ENCODE data around the gene DHX15. TPM values are rescaled to one million over a fixed set of nuclear protein-coding genes. Genes with fewer than 3 reads are reported as not detected.
A peak's percentile ranks its signal among the peaks of the same experiment; 100 is the strongest.

The DHX15 gene
- total and polyA plus RNA-seq, 2 of the 13 experiments (the other 11 are each of a cell fraction or from before 2014, with no cell fraction given), result 92.9 to 165 TPM

DNA sequence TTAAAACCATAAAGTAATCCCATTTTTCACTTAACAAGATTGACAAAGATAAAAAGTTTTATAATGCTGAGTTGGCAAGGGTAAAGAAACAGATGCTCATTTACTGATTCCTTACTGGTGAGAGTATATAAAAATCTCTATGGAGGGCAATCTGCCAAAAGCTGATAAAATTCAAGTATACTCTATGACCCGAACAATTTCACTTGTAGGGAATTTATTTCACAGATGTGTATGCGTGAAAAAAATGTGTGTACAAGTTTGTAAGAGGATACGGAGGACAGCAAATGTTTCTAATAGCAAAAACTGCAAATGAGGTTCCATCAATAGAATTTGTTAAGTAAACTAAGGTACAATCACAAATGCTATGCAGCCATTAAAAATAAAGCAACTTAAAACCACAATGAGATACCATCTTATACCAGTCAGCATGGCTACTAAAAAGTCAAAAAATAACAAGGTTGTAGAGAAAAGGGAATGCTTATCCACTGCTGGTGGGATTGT lies 23.4 kb downstream of the DHX15 start:
- Histone ChIP-seq H3K27me3 (ENCODE audit: control insufficient read depth in 1 of 2, insufficient read depth in 2 of 2, low read length in 2 of 2) (no peaks in the 10 kb centered on the region; a peak in 1 of 5 replicates), H3K4me2 (ENCODE audit: low read depth, low read length) (no peak overlapping the region), H3K4me3 (replicated peaks in 1 of 3; ENCODE audit: insufficient read depth in 1 of 3, low read depth in 2 of 3, low read length in 3 of 3) (no peak overlapping the region), H3K9me3 (ENCODE audit: low read length) (no peaks in the 10 kb centered on the region), H2AFZ (ENCODE audit: low read length) (no peak overlapping the region), H3K27ac (ENCODE audit: extremely low read length, insufficient read depth, low read length) (no peak overlapping the region), H3K9ac (ENCODE audit: insufficient read depth, low read depth, low read length) (no peak overlapping the region), H3K4me1 (ENCODE audit: insufficient read depth, low read length) (peaks cover 64% of the 10 kb centered on the region), H4K20me1 (ENCODE audit: insufficient read depth, low read length) (peaks cover 95% of the 10 kb centered on the region), H3K36me3 (replicated peaks in 1 of 2; ENCODE audit: control insufficient read depth in 1 of 2, insufficient read depth in 2 of 2, low read length in 2 of 2) (peaks cover 8 to 36% of the 10 kb centered on the region in 2 experiments), H3K79me2 (ENCODE audit: insufficient read depth, low read length) (peaks cover 98% of the 10 kb centered on the region)
- FAIRE-seq (no peak), ATAC-seq (no peak), DNase-seq (ENCODE audit: low spot score) (no peak)
- CTCF ChIA-PET (ENCODE audit: low intra/inter-chr PET ratio, low total read pairs), result no interaction called here
- in situ Hi-C loops (cut with HindIII; ENCODE audit: extremely low pct_ligation_motif_present, low pct_unique_long_range_greater_than_20kb), result no loop called here
- no TSS peak for BruUV-seq (replicated peaks)
- intact Hi-C loops (cut with micrococcal nuclease; ENCODE audit: unreplicated experiment), result no loop called here
- peak in 1 of 2 experiments; percentile 57; a peak in 2 of 4 replicates for TF ChIP-seq MAFK (conservative IDR thresholded peaks at IDR 0.05 in 1 of 2, IDR thresholded peaks at IDR 0.05 in 1 of 2; ENCODE audit: low read length in 2 of 2)
- peak; percentile 39; the same call in 1 of the 2 replicates for TF ChIP-seq MAFF (IDR thresholded peaks at IDR 0.05; ENCODE audit: low read depth, low read length)
- no peak for TF ChIP-seq IRF2 (CRISPR knock-in tag; IDR thresholded peaks at IDR 0.05)
- no peak for TF ChIP-seq ELF4 (CRISPR knock-in tag; IDR thresholded peaks at IDR 0.05; ENCODE audit: borderline replicate concordance)
- TF ChIP-seq, protein P1, sequence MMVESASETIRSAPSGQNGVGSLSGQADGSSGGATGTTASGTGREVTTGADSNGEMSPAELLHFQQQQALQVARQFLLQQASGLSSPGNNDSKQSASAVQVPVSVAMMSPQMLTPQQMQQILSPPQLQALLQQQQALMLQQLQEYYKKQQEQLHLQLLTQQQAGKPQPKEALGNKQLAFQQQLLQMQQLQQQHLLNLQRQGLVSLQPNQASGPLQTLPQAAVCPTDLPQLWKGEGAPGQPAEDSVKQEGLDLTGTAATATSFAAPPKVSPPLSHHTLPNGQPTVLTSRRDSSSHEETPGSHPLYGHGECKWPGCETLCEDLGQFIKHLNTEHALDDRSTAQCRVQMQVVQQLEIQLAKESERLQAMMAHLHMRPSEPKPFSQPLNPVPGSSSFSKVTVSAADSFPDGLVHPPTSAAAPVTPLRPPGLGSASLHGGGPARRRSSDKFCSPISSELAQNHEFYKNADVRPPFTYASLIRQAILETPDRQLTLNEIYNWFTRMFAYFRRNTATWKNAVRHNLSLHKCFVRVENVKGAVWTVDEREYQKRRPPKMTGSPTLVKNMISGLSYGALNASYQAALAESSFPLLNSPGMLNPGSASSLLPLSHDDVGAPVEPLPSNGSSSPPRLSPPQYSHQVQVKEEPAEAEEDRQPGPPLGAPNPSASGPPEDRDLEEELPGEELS (CRISPR knock-in tag; IDR thresholded peaks at IDR 0.05), result no peak
- TF ChIP-seq ZSCAN20 (CRISPR knock-in tag; IDR thresholded peaks at IDR 0.05; ENCODE audit: borderline replicate concordance), result no peak
- POLR2A ChIA-PET, result no interaction called here
- WGBS (ENCODE audit: low lambda C conversion rate), result 96% methylated on average over 3 of the region's 3 CpGs

DNA sequence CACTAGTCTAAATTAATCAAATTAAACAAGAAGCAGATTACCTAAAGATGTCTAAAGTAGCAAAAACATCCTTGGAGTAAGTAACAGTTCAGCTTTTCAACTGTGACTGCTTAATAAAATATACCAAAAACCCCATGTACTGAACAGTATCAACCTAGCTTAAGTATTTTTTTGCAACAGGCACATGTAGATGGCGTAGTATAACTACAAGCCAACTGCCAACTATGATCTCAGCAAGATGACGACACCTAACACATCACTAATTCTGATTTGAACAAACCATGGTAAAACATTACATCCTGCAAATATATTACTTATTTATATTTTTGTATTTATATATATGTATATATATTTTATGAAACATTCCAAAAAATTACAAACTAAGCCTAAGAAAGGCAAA lies 24.5 kb downstream of the DHX15 start:
- no peak overlapping the region for H3K4me3 ChIP-seq (replicated peaks in 1 of 3; ENCODE audit: insufficient read depth in 1 of 3, low read depth in 2 of 3, low read length in 3 of 3)
- no peak overlapping the region for H3K27ac ChIP-seq (ENCODE audit: extremely low read length, insufficient read depth, low read length)
- in situ Hi-C loops (cut with HindIII; ENCODE audit: extremely low pct_ligation_motif_present, low pct_unique_long_range_greater_than_20kb), result no loop called here
- no peaks in the 10 kb centered on the region; a peak in 1 of 5 replicates for H3K27me3 ChIP-seq (ENCODE audit: control insufficient read depth in 1 of 2, insufficient read depth in 2 of 2, low read length in 2 of 2)
- BruUV-seq (replicated peaks), result no TSS peak
- H3K4me2 ChIP-seq (ENCODE audit: low read depth, low read length), result no peak overlapping the region
- no peak for FAIRE-seq
- no peak for ATAC-seq
- no peak overlapping the region for H3K9ac ChIP-seq (ENCODE audit: insufficient read depth, low read depth, low read length)
- no peaks in the 10 kb centered on the region for H3K9me3 ChIP-seq (ENCODE audit: low read length)
- DNase-seq (ENCODE audit: low spot score), result no peak
- H3K79me2 ChIP-seq (ENCODE audit: insufficient read depth, low read length), result peaks cover 97% of the 10 kb centered on the region
- H2AFZ ChIP-seq (ENCODE audit: low read length), result no peak overlapping the region
- CTCF ChIA-PET (ENCODE audit: low intra/inter-chr PET ratio, low total read pairs), result no interaction called here
- WGBS (ENCODE audit: low lambda C conversion rate), result 99% methylated on average over 2 of the region's 2 CpGs
- TF ChIP-seq ZNF589 (CRISPR knock-in tag; conservative IDR thresholded peaks at IDR 0.05) (no peak), RARG (CRISPR knock-in tag; IDR thresholded peaks at IDR 0.05; ENCODE audit: low read depth) (no peak), PRPF4 (IDR thresholded peaks at IDR 0.05; ENCODE audit: low read depth, low read length, poor library complexity, severe bottlenecking) (no peak)
- TF ChIP-seq, protein P2, sequence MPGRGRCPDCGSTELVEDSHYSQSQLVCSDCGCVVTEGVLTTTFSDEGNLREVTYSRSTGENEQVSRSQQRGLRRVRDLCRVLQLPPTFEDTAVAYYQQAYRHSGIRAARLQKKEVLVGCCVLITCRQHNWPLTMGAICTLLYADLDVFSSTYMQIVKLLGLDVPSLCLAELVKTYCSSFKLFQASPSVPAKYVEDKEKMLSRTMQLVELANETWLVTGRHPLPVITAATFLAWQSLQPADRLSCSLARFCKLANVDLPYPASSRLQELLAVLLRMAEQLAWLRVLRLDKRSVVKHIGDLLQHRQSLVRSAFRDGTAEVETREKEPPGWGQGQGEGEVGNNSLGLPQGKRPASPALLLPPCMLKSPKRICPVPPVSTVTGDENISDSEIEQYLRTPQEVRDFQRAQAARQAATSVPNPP (CRISPR knock-in tag; IDR thresholded peaks at IDR 0.05), result no peak
- H3K36me3 ChIP-seq (replicated peaks in 1 of 2; ENCODE audit: control insufficient read depth in 1 of 2, insufficient read depth in 2 of 2, low read length in 2 of 2), result peaks cover 10 to 37% of the 10 kb centered on the region in 2 experiments
- H3K4me1 ChIP-seq (ENCODE audit: insufficient read depth, low read length), result peaks cover 53% of the 10 kb centered on the region
- POLR2A ChIA-PET, result no interaction called here
- intact Hi-C loops (cut with micrococcal nuclease; ENCODE audit: unreplicated experiment), result no loop called here
- peaks cover 84% of the 10 kb centered on the region for H4K20me1 ChIP-seq (ENCODE audit: insufficient read depth, low read length)

All from HepG2 (cell line).